OCI-LY3 (cell line): ENCODE measurements around the gene METAP1.

ENCODE experiments used
- EZH2phosphoT487 ChIP-seq: fragments of 200-600 bp; shearing (Covaris generic); IDR thresholded peaks from 2 replicates; pipeline ENCODE4 v1.6.1; 2018; ENCODE audit warnings: antibody characterized with exemption, mixed run types, low read depth
- TF ChIP-seq, protein P1 (sequence below): fragments of 200-600, 300-600 bp; sonication (generic); IDR thresholded peaks from 2 replicates; pipeline ENCODE4 v1.5.1; 2014; ENCODE audit warnings: antibody characterized with exemption, low read length, low read depth

DNA sequence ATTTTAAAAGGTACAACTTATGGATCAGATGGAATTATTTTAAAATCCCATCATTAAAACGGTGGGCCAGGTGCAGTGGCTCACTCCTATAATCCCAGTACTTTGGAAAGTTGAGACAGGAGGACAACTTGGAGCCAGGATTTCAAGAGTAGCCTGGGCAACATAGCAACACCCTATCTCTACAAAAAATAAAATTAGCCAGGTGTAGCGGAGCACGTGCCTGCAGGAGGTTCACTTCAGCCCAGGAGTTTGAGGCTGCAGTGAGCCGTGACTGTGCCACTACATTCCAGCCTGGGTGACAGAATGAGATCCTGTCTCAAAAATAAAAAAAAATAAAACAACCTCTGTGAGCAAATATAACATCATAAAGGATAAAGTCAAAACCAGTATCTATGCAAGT, 81.7 kb downstream of the METAP1 start:
- TF ChIP-seq, protein P1, sequence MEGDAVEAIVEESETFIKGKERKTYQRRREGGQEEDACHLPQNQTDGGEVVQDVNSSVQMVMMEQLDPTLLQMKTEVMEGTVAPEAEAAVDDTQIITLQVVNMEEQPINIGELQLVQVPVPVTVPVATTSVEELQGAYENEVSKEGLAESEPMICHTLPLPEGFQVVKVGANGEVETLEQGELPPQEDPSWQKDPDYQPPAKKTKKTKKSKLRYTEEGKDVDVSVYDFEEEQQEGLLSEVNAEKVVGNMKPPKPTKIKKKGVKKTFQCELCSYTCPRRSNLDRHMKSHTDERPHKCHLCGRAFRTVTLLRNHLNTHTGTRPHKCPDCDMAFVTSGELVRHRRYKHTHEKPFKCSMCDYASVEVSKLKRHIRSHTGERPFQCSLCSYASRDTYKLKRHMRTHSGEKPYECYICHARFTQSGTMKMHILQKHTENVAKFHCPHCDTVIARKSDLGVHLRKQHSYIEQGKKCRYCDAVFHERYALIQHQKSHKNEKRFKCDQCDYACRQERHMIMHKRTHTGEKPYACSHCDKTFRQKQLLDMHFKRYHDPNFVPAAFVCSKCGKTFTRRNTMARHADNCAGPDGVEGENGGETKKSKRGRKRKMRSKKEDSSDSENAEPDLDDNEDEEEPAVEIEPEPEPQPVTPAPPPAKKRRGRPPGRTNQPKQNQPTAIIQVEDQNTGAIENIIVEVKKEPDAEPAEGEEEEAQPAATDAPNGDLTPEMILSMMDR, result no peak
- no peak for TF ChIP-seq EZH2phosphoT487
